H9 (cell line): ENCODE results near the gene SPDYE4. TPM values are rescaled to one million over a fixed set of nuclear protein-coding genes. Genes with fewer than 3 reads are reported as not detected.

Experiments used
- DNase-seq: peaks from one replicate; pipeline ENCODE4 v3.0.0-alpha.2; 2017
- H2AFZ ChIP-seq: one replicate; pipeline ENCODE4 v1.6.1; 2013; ENCODE audit warnings: mild to moderate bottlenecking, low read length, control low read depth, moderate library complexity
- H2AK5ac ChIP-seq: 2 replicates; pipeline ENCODE4 v1.6.1; 2013; ENCODE audit warnings: low read length, control low read depth, mixed read lengths; ENCODE audit not compliant: insufficient read length
- H2BK120ac ChIP-seq: one replicate; pipeline ENCODE4 v1.6.1; 2013; ENCODE audit warnings: low read depth, mild to moderate bottlenecking, low read length, control low read depth, inconsistent platforms; ENCODE audit not compliant: poor library complexity, severe bottlenecking
- H2BK12ac ChIP-seq: 2 replicates; pipeline ENCODE4 v1.6.1; 2013; ENCODE audit warnings: low read length, control low read depth, mixed read lengths, low read depth; ENCODE audit not compliant: insufficient read length
- H2BK15ac ChIP-seq: 2 replicates; pipeline ENCODE4 v1.6.1; 2013; ENCODE audit warnings: low read depth, low read length, control low read depth
- H2BK20ac ChIP-seq: one replicate; pipeline ENCODE4 v1.6.1; 2013; ENCODE audit warnings: low read depth, mild to moderate bottlenecking, low read length, control low read depth, inconsistent platforms; ENCODE audit not compliant: poor library complexity, severe bottlenecking
- H2BK5ac ChIP-seq: 2 replicates; pipeline ENCODE4 v1.6.1; 2013; ENCODE audit warnings: low read length, control low read depth, mixed read lengths; ENCODE audit not compliant: insufficient read length
- H3K14ac ChIP-seq: 2 replicates; pipeline ENCODE4 v1.6.1; 2013; ENCODE audit warnings: low read length, control low read depth; ENCODE audit not compliant: insufficient read depth
- H3K18ac ChIP-seq: 2 replicates; pipeline ENCODE4 v1.6.1; 2013; ENCODE audit warnings: low read depth, mild to moderate bottlenecking, mixed read lengths, low read length, control low read depth; ENCODE audit not compliant: insufficient read length
- H3K23ac ChIP-seq: 2 replicates; pipeline ENCODE4 v1.6.1; 2013; ENCODE audit warnings: low read length, control low read depth, mixed read lengths, low read depth; ENCODE audit not compliant: insufficient read length
- H3K23me2 ChIP-seq: 2 replicates; pipeline ENCODE4 v1.6.1; 2013; ENCODE audit warnings: low read depth, mild to moderate bottlenecking, mixed read lengths, low read length, control low read depth; ENCODE audit not compliant: insufficient read length, poor library complexity, severe bottlenecking
- H3K27ac ChIP-seq: 2 replicates; pipeline ENCODE4 v1.5.1; 2013; ENCODE audit warnings: low read length, control low read depth, mixed read lengths, low read depth; ENCODE audit not compliant: insufficient read length
- H3K27me3 ChIP-seq: 2 replicates; pipeline ENCODE4 v1.6.1; 2013; ENCODE audit warnings: low read length, control low read depth, inconsistent platforms; ENCODE audit not compliant: insufficient read depth
- H3K4ac ChIP-seq: 2 replicates; pipeline ENCODE4 v1.6.1; 2013; ENCODE audit warnings: low read depth, mild to moderate bottlenecking, control low read depth, inconsistent platforms, low read length, moderate library complexity
- H3K4me1 ChIP-seq: 2 replicates; pipeline ENCODE4 v1.6.1; 2013; ENCODE audit warnings: low read length, control low read depth, inconsistent platforms; ENCODE audit not compliant: insufficient read depth
- H3K4me2 ChIP-seq: 2 replicates; pipeline ENCODE4 v1.6.1; 2013; ENCODE audit warnings: low read length, control low read depth, mixed read lengths; ENCODE audit not compliant: insufficient read length, insufficient read depth
- H3K56ac ChIP-seq: 2 replicates; pipeline ENCODE4 v1.6.1; 2013; ENCODE audit warnings: low read depth, mild to moderate bottlenecking, mixed read lengths, low read length, control low read depth; ENCODE audit not compliant: insufficient read length
- H3K79me1 ChIP-seq: 2 replicates; pipeline ENCODE4 v1.6.1; 2013; ENCODE audit warnings: low read depth, mild to moderate bottlenecking, moderate library complexity, low read length, control low read depth, inconsistent platforms; ENCODE audit not compliant: insufficient read depth, poor library complexity, severe bottlenecking
- H3K79me2 ChIP-seq: 2 replicates; pipeline ENCODE4 v1.6.1; 2013; ENCODE audit warnings: low read length, control low read depth, inconsistent platforms; ENCODE audit not compliant: insufficient read depth
- H3K9ac ChIP-seq: 2 replicates; pipeline ENCODE4 v1.6.1; 2013; ENCODE audit warnings: low read length, control low read depth, mixed read lengths; ENCODE audit not compliant: insufficient read length; ENCODE audit errors: extremely low read depth
- H3K9me3 ChIP-seq: one replicate; pipeline ENCODE4 v1.6.1; 2013; ENCODE audit warnings: low read depth, low read length, inconsistent platforms; ENCODE audit not compliant: control insufficient read depth
- H3T11ph ChIP-seq: one replicate; pipeline ENCODE4 v1.6.1; 2013; ENCODE audit warnings: mild to moderate bottlenecking, low read length, control low read depth, inconsistent platforms
- H4K20me1 ChIP-seq: one replicate; pipeline ENCODE4 v1.6.1; 2013; ENCODE audit not compliant: control insufficient read depth, insufficient read length, insufficient read depth
- H4K5ac ChIP-seq: 2 replicates; pipeline ENCODE4 v1.6.1; 2013; ENCODE audit warnings: low read depth, mild to moderate bottlenecking, mixed read lengths, low read length, control low read depth; ENCODE audit not compliant: insufficient read length
- H4K8ac ChIP-seq: replicated peaks from 2 replicates; pipeline ENCODE4 v1.6.1; 2013; ENCODE audit warnings: low read length, control low read depth, mixed read lengths, low read depth; ENCODE audit not compliant: insufficient read length
- H4K91ac ChIP-seq: 2 replicates; pipeline ENCODE4 v1.6.1; 2013; ENCODE audit warnings: low read depth, mild to moderate bottlenecking, moderate library complexity, mixed read lengths, low read length, control low read depth; ENCODE audit not compliant: insufficient read length
- H3K27ac Mint-ChIP-seq, 3 experiments: 2 replicates in 2 of 3; 3 replicates in 1 of 3; pipeline ENCODE4 v1.8.0; 2020 to 2021; ENCODE audit warnings: mixed read lengths in 3 of 3, mild to moderate bottlenecking in 1 of 3, moderate library complexity in 1 of 3
- H3K27me3 Mint-ChIP-seq: 2 replicates; pipeline ENCODE4 v1.8.0; 2021; ENCODE audit warnings: low read depth, mild to moderate bottlenecking, moderate library complexity, mixed read lengths
- H3K36me3 Mint-ChIP-seq, 3 experiments: 2 replicates in 2 of 3; 3 replicates in 1 of 3; pipeline ENCODE4 v1.8.0; 2020 to 2021; ENCODE audit warnings: low read depth in 3 of 3, mixed read lengths in 3 of 3; ENCODE audit not compliant: insufficient read depth in 1 of 3
- H3K4me1 Mint-ChIP-seq, 2 experiments: 2 replicates each; pipeline ENCODE4 v1.8.0; 2020; ENCODE audit warnings: mixed read lengths in 2 of 2
- H3K4me3 Mint-ChIP-seq, 2 experiments: 2 replicates in 1 of 2; 3 replicates in 1 of 2; pipeline ENCODE4 v1.8.0; 2020 to 2021; ENCODE audit warnings: mild to moderate bottlenecking in 2 of 2, mixed read lengths in 2 of 2, moderate library complexity in 1 of 2
- H3K9me3 Mint-ChIP-seq, 2 experiments: 2 replicates in 1 of 2; 3 replicates in 1 of 2; pipeline ENCODE4 v1.8.0; 2020; ENCODE audit warnings: mild to moderate bottlenecking in 2 of 2, mixed read lengths in 2 of 2, moderate library complexity in 1 of 2
- WGBS: extraction: QIAGEN DNeasy Blood & Tissue Kit; methylation state at CpG from one replicate; pipeline ENCODE4 v1.1.7; 2013; ENCODE audit warnings: missing lambda C conversion rate, low lambda C conversion rate, mixed read lengths; ENCODE audit not compliant: insufficient read length; ENCODE audit errors: extremely low coverage; 5-methylcytosine and 5-hydroxymethylcytosine counted together
- total RNA-seq: library from RNA; stranded (reverse); gene quantifications from 2 replicates; pipeline ENCODE4 v1.2.1, GENCODE V29; 2021
- TF ChIP-seq, protein P1 (sequence below): fragments of 200-600 bp; sonication (generic); conservative IDR thresholded peaks from 3 replicates; pipeline ENCODE4 v1.8.0; 2021; ENCODE audit warnings: antibody characterized with exemption, mild to moderate bottlenecking

The SPDYE4 gene
- total RNA-seq, 1 experiment from 2014 or later: not detected

DNA sequence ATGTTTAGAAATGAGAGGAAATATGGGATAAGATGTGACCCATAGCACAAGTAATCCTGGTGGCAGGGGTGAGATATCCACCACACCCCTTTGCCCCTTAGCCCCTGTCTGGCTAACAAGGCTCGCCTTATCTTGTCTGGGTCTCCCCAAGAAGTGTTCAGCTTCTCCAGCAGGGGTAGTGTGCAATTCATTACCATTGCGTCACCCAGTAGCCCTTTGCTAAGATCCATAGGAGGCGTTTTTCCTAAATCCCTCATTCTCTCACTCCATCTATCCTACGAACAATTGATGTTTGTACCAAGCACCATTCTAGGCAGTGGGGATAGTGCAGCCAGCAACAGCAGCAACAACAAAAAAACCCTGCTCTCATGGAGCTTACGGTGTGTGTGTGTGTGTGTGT, 44.5 kb downstream of the SPDYE4 start:
- Mint-ChIP-seq H3K4me3 (no peak overlapping the region), H3K36me3 (no peaks in the 10 kb centered on the region; a peak in 1 of 7 replicates), H3K9me3 (no peaks in the 10 kb centered on the region; a peak in 2 of 5 replicates), H3K27me3 (peaks cover 2% of the 10 kb centered on the region), H3K27ac (no peak overlapping the region), H3K4me1 (0 out of 4 replicates have a peak, but pooled peaks cover 0 to 2% of the 10 kb centered on the region in 2 experiments)
- Histone ChIP-seq H4K5ac (no peak overlapping the region), H3K9ac (no peak overlapping the region), H2BK15ac (no peak overlapping the region), H2BK20ac (no peak overlapping the region), H3T11ph (no peak overlapping the region), H3K9me3 (no peaks in the 10 kb centered on the region), H3K4ac (no peak overlapping the region), H3K18ac (no peak overlapping the region), H2BK5ac (no peak overlapping the region), H2BK120ac (no peak overlapping the region), H3K79me2 (no peaks in the 10 kb centered on the region), H3K23ac (no peak overlapping the region), H3K27ac (no peak overlapping the region), H3K56ac (no peak overlapping the region), H4K20me1 (no peaks in the 10 kb centered on the region), H3K14ac (no peak overlapping the region), H4K8ac (no peak overlapping the region), H2AK5ac (no peak overlapping the region), H3K4me1 (no peaks in the 10 kb centered on the region), H2AFZ (no peak overlapping the region), H3K4me2 (no peak overlapping the region), H3K27me3 (no peaks in the 10 kb centered on the region), H3K79me1 (no peaks in the 10 kb centered on the region), H4K91ac (no peak overlapping the region), H3K23me2 (no peaks in the 10 kb centered on the region), H2BK12ac (no peak overlapping the region)
- no peak for DNase-seq
- WGBS: no CpG with 5 or more reads among the region's 5 CpGs
- TF ChIP-seq, protein P1, sequence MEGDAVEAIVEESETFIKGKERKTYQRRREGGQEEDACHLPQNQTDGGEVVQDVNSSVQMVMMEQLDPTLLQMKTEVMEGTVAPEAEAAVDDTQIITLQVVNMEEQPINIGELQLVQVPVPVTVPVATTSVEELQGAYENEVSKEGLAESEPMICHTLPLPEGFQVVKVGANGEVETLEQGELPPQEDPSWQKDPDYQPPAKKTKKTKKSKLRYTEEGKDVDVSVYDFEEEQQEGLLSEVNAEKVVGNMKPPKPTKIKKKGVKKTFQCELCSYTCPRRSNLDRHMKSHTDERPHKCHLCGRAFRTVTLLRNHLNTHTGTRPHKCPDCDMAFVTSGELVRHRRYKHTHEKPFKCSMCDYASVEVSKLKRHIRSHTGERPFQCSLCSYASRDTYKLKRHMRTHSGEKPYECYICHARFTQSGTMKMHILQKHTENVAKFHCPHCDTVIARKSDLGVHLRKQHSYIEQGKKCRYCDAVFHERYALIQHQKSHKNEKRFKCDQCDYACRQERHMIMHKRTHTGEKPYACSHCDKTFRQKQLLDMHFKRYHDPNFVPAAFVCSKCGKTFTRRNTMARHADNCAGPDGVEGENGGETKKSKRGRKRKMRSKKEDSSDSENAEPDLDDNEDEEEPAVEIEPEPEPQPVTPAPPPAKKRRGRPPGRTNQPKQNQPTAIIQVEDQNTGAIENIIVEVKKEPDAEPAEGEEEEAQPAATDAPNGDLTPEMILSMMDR: no peak
